Neural cell (in vitro differentiated cells): ENCODE data around the gene MLX. TPM values are rescaled to one million over a fixed set of nuclear protein-coding genes. Genes with fewer than 3 reads are reported as not detected.

ENCODE experiments used
- H2AFZ ChIP-seq: fragments of 200-600, 300-800 bp; sonication (generic), shearing (Covaris generic); 2 replicates; pipeline ENCODE4 v1.6.0; 2014; ENCODE audit warnings: low read depth, mild to moderate bottlenecking, antibody characterized with exemption, low read length, moderate library complexity
- H3F3A ChIP-seq: fragments of 200-600 bp; shearing (Covaris generic); 2 replicates; pipeline ENCODE4 v1.6.1; 2016; ENCODE audit warnings: mild to moderate bottlenecking, moderate library complexity, mixed read lengths, antibody characterized with exemption, low read length; ENCODE audit not compliant: insufficient read depth, poor library complexity, severe bottlenecking
- H3K27ac ChIP-seq: fragments of 200-600, 300-800 bp; sonication (generic), shearing (Covaris generic); 2 replicates; pipeline ENCODE4 v1.5.1; 2014; ENCODE audit warnings: mild to moderate bottlenecking, low read length, moderate library complexity
- H3K27me3 ChIP-seq: fragments of 300-800, 200-600 bp; sonication (generic), shearing (Covaris generic); 2 replicates; pipeline ENCODE4 v1.6.0; 2014; ENCODE audit warnings: mild to moderate bottlenecking, low read depth, low read length, moderate library complexity; ENCODE audit not compliant: insufficient read depth
- H3K36me3 ChIP-seq: fragments of 300-800, 200-600 bp; sonication (generic), shearing (Covaris generic); 2 replicates; pipeline ENCODE4 v1.5.1; 2014; ENCODE audit warnings: mild to moderate bottlenecking, antibody characterized with exemption, low read length, moderate library complexity; ENCODE audit not compliant: insufficient read depth
- H3K4me2 ChIP-seq: fragments of 300-800, 200-600 bp; sonication (generic), shearing (Covaris generic); 2 replicates; pipeline ENCODE4 v1.6.0; 2014; ENCODE audit warnings: mild to moderate bottlenecking, low read length
- H3K4me3 ChIP-seq: fragments of 300-800, 200-600 bp; sonication (generic), shearing (Covaris generic); 2 replicates; pipeline ENCODE4 v1.5.1; 2014; ENCODE audit warnings: mild to moderate bottlenecking, low read length, moderate library complexity
- H3K79me2 ChIP-seq: fragments of 200-600 bp; shearing (Covaris generic); replicated peaks from 2 replicates; pipeline ENCODE4 v1.6.0; 2014; ENCODE audit warnings: mild to moderate bottlenecking, low read length, moderate library complexity; ENCODE audit not compliant: insufficient read depth
- H3K9ac ChIP-seq: fragments of 300-800, 200-600 bp; sonication (generic), shearing (Covaris generic); 2 replicates; pipeline ENCODE4 v1.6.1; 2016; ENCODE audit warnings: mild to moderate bottlenecking, low read length, mixed read lengths
- H3K9me2 ChIP-seq: fragments of 200-600 bp; shearing (Covaris generic); 2 replicates; pipeline ENCODE4 v1.6.1; 2016; ENCODE audit warnings: mild to moderate bottlenecking, low read length, mixed read lengths; ENCODE audit not compliant: insufficient read depth
- H3K9me3 ChIP-seq: fragments of 200-600, 300-800 bp; sonication (generic), shearing (Covaris generic); 2 replicates; pipeline ENCODE4 v1.6.1; 2016; ENCODE audit warnings: mild to moderate bottlenecking, mixed run types, low read length, moderate library complexity, mixed read lengths
- H4K20me1 ChIP-seq: fragments of 200-600 bp; shearing (Covaris generic); 2 replicates; pipeline ENCODE4 v1.6.1; 2016; ENCODE audit warnings: mild to moderate bottlenecking, mixed run types; ENCODE audit not compliant: insufficient read depth
- CTCF ChIP-seq: fragments of 450-650 bp; IDR thresholded peaks from 2 replicates; pipeline ENCODE4 v1.5.1; 2014; ENCODE audit warnings: antibody characterized with exemption, mild to moderate bottlenecking, moderate library complexity; ENCODE audit not compliant: poor library complexity, severe bottlenecking
- EP300 ChIP-seq: fragments of 450-650 bp; conservative IDR thresholded peaks from 2 replicates; pipeline ENCODE4 v1.6.1; 2014; ENCODE audit warnings: antibody characterized with exemption, mild to moderate bottlenecking, moderate library complexity; ENCODE audit not compliant: poor library complexity, severe bottlenecking
- EZH2 ChIP-seq: fragments of 200-600, 300-800 bp; shearing (Covaris generic), sonication (generic); IDR thresholded peaks from 2 replicates; pipeline ENCODE4 v1.6.1; 2014; ENCODE audit warnings: antibody characterized with exemption, low read length, borderline replicate concordance, mild to moderate bottlenecking; ENCODE audit not compliant: insufficient read depth, poor library complexity, severe bottlenecking
- MXI1 ChIP-seq: fragments of 450-650 bp; conservative IDR thresholded peaks from 2 replicates; pipeline ENCODE4 v1.6.1; 2014; ENCODE audit warnings: antibody characterized with exemption, mild to moderate bottlenecking; ENCODE audit not compliant: poor library complexity, severe bottlenecking
- POLR2AphosphoS5 ChIP-seq: IDR thresholded peaks from 2 replicates; pipeline ENCODE4 v1.6.1; 2012
- RAD21 ChIP-seq: fragments of 450-650 bp; conservative IDR thresholded peaks from 2 replicates; pipeline ENCODE4 v1.6.1; 2014; ENCODE audit warnings: antibody characterized with exemption, mild to moderate bottlenecking, moderate library complexity
- REST ChIP-seq: IDR thresholded peaks from 2 replicates; pipeline ENCODE4 v1.6.1; 2012; ENCODE audit warnings: borderline replicate concordance
- SMC3 ChIP-seq: fragments of 450-650 bp; conservative IDR thresholded peaks from 2 replicates; pipeline ENCODE4 v1.6.1; 2014; ENCODE audit warnings: antibody characterized with exemption, mild to moderate bottlenecking, moderate library complexity; ENCODE audit not compliant: poor library complexity
- TAF1 ChIP-seq: IDR thresholded peaks from 2 replicates; pipeline ENCODE4 v1.6.1; 2012; ENCODE audit warnings: low read depth
- polyA plus RNA-seq: library from polyadenylated mRNA; depleted of rRNA; stranded (reverse); fragments of >200 nt; gene quantifications from 2 replicates; pipeline ENCODE4 v1.2.3, GENCODE V29; 2014

The MLX gene
- polyA plus RNA-seq, 1 donor from 2014 or later = 47.2 TPM

GRCh38 chr17:42535155-42536047 is 31.5 kb upstream of the MLX start:
- TF ChIP-seq CTCF (no peak), RAD21 (no peak), POLR2AphosphoS5 (no peak), SMC3 (no peak), MXI1 (no peak), EZH2 (no peak), REST (no peak), EP300 (no peak), TAF1 (no peak)
- H4K20me1 ChIP-seq = no peaks in the 10 kb centered on the region
- no peak overlapping the region for H3K27ac ChIP-seq
- H3K4me2 ChIP-seq = no peak overlapping the region
- peak overlapping the region; percentile 68 for H3K9ac ChIP-seq
- H3K9me3 ChIP-seq = no peaks in the 10 kb centered on the region
- H2AFZ ChIP-seq = no peak overlapping the region
- no peaks in the 10 kb centered on the region for H3K9me2 ChIP-seq
- H3K79me2 ChIP-seq = no peaks in the 10 kb centered on the region
- H3K27me3 ChIP-seq = no peaks in the 10 kb centered on the region
- peak overlapping the region; percentile 65 for H3K4me3 ChIP-seq
- H3F3A ChIP-seq = no peaks in the 10 kb centered on the region
- H3K36me3 ChIP-seq = no peaks in the 10 kb centered on the region

- Histone ChIP-seq H3F3A (no peaks in the 10 kb centered on the region), H3K9me2 (no peaks in the 10 kb centered on the region), H3K4me3 (peak within 1 kb of the TSS; percentile 81), H3K27ac (peak within 1 kb of the TSS; percentile 49), H3K4me2 (peak within 1 kb of the TSS; percentile 59), H2AFZ (peak within 1 kb of the TSS; percentile 40), H3K27me3 (no peaks in the 10 kb centered on the region), H4K20me1 (no peaks in the 10 kb centered on the region), H3K9me3 (no peaks in the 10 kb centered on the region), H3K9ac (peak within 1 kb of the TSS; percentile 68), H3K79me2 (no peaks in the 10 kb centered on the region), H3K36me3 (no peaks in the 10 kb centered on the region)
- TF ChIP-seq POLR2AphosphoS5 = peak; percentile 67
- no peak for TF ChIP-seq REST
Observed at GRCh38 chr17:42536048-42536371, 30.9 kb upstream of the MLX start, which contains the start of gene NAGLU. NAGLU (plus strand) TSS chr17:42536241; CDS start chr17:42536273, 32 bp downstream.
